SU-DHL-6 (cell line): Measurements from ENCODE around the gene EEF2.
"Not testable (repeated sequence)": the region's sequence is repeated elsewhere in the genome, so short reads cannot be mapped to it uniquely, and the experiment has no call there.

Experiments used
- H2AFZ ChIP-seq: fragments of 200-600 bp; sonication (generic); 2 replicates; pipeline ENCODE4 v1.6.1; 2014; ENCODE audit warnings: low read depth, mild to moderate bottlenecking, moderate library complexity, mixed read lengths, antibody characterized with exemption, low read length; ENCODE audit not compliant: severe bottlenecking
- H3F3A ChIP-seq: fragments of 200-600 bp; shearing (Covaris generic); 2 replicates; pipeline ENCODE4 v1.6.0; 2016; ENCODE audit warnings: antibody characterized with exemption, mild to moderate bottlenecking; ENCODE audit not compliant: insufficient read depth
- H3K27ac ChIP-seq: fragments of 200-600 bp; sonication (generic); 2 replicates; pipeline ENCODE4 v1.5.1; 2016; ENCODE audit warnings: low read depth, mild to moderate bottlenecking, low read length, moderate library complexity, mixed read lengths
- H3K27me3 ChIP-seq: fragments of 200-600 bp; sonication (generic), shearing (Covaris generic); 2 replicates; pipeline ENCODE4 v1.6.0; 2014; ENCODE audit warnings: mild to moderate bottlenecking, low read length
- H3K36me3 ChIP-seq: fragments of 200-600 bp; sonication (generic); 2 replicates; pipeline ENCODE4 v1.6.1; 2014; ENCODE audit warnings: mild to moderate bottlenecking, low read length, mixed read lengths
- H3K4me2 ChIP-seq: fragments of 300-600, 200-600 bp; shearing (Covaris generic), sonication (generic); 2 replicates; pipeline ENCODE4 v1.6.0; 2014; ENCODE audit warnings: low read length, low read depth, mild to moderate bottlenecking; ENCODE audit not compliant: poor library complexity, severe bottlenecking
- H3K4me3 ChIP-seq: fragments of 200-600 bp; sonication (generic); 2 replicates; pipeline ENCODE4 v1.5.1; 2014; ENCODE audit warnings: antibody characterized with exemption, low read length, mild to moderate bottlenecking, mixed read lengths; ENCODE audit not compliant: insufficient read depth, poor library complexity, severe bottlenecking
- H3K79me2 ChIP-seq: fragments of 200-600 bp; sonication (generic); 2 replicates; pipeline ENCODE4 v1.6.1; 2014; ENCODE audit warnings: mild to moderate bottlenecking, low read length, moderate library complexity; ENCODE audit not compliant: insufficient read depth
- H3K9ac ChIP-seq: fragments of 200-600 bp; sonication (generic); 2 replicates; pipeline ENCODE4 v1.7.0; 2014; ENCODE audit warnings: mild to moderate bottlenecking, low read length
- H3K9me2 ChIP-seq: fragments of 200-600 bp; sonication (generic); replicated peaks from 2 replicates; pipeline ENCODE4 v1.6.1; 2014; ENCODE audit warnings: low read length; ENCODE audit not compliant: insufficient read depth
- H3K9me3 ChIP-seq: fragments of 200-600 bp; sonication (generic); 2 replicates; pipeline ENCODE4 v1.6.1; 2014; ENCODE audit warnings: low read length, mixed read lengths; ENCODE audit not compliant: insufficient read depth
- H4K20me1 ChIP-seq: fragments of 200-600 bp; sonication (generic); 2 replicates; pipeline ENCODE4 v1.6.1; 2014; ENCODE audit warnings: low read depth, mild to moderate bottlenecking, antibody characterized with exemption, low read length, moderate library complexity, mixed read lengths
- EZH2phosphoT487 ChIP-seq: fragments of 200-600 bp; sonication (generic), shearing (Covaris generic); conservative IDR thresholded peaks from 2 replicates; pipeline ENCODE4 v1.6.1; 2018; ENCODE audit warnings: mild to moderate bottlenecking, antibody characterized with exemption, low read length, moderate library complexity, mixed read lengths
- TF ChIP-seq, protein P1 (sequence below): fragments of 200-600 bp; sonication (generic); IDR thresholded peaks from one replicate; pipeline ENCODE4 v1.5.1; 2017; ENCODE audit warnings: antibody characterized with exemption, mild to moderate bottlenecking, low read length, moderate library complexity; ENCODE audit not compliant: insufficient read depth, poor library complexity, severe bottlenecking

Gene EEF2

DNA sequence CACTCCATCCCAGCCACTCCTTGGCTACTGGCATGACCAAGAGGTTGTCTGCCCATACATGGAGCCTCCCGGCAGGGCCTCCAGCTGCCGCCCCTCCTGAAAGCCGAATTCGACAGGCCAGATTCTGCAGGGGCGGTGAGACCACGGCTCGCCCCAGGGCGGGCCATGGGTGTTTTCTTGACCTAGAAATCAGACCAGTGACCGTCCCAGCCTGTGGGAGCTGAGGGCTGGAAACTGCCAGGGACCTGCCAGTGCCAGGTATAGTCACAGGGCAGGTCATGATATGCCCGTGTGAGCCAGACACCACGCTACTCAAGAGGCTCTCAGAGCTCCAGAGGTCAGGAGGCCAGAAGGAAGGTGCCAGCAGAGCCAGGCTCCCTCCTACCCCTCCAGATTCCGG lies 31.2 kb downstream of the EEF2 start:
- no peak overlapping the region for H3K9ac ChIP-seq
- no peak overlapping the region for H2AFZ ChIP-seq
- H3K4me2 ChIP-seq = no peak overlapping the region
- no peaks in the 10 kb centered on the region for H3K27me3 ChIP-seq
- no peaks in the 10 kb centered on the region for H3K9me3 ChIP-seq
- H3K9me2 ChIP-seq = no peaks in the 10 kb centered on the region
- no peaks in the 10 kb centered on the region for H3F3A ChIP-seq
- TF ChIP-seq, protein P1, sequence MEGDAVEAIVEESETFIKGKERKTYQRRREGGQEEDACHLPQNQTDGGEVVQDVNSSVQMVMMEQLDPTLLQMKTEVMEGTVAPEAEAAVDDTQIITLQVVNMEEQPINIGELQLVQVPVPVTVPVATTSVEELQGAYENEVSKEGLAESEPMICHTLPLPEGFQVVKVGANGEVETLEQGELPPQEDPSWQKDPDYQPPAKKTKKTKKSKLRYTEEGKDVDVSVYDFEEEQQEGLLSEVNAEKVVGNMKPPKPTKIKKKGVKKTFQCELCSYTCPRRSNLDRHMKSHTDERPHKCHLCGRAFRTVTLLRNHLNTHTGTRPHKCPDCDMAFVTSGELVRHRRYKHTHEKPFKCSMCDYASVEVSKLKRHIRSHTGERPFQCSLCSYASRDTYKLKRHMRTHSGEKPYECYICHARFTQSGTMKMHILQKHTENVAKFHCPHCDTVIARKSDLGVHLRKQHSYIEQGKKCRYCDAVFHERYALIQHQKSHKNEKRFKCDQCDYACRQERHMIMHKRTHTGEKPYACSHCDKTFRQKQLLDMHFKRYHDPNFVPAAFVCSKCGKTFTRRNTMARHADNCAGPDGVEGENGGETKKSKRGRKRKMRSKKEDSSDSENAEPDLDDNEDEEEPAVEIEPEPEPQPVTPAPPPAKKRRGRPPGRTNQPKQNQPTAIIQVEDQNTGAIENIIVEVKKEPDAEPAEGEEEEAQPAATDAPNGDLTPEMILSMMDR = no peak
- TF ChIP-seq EZH2phosphoT487 = no peak
- H4K20me1 ChIP-seq = no peaks in the 10 kb centered on the region
- H3K4me3 ChIP-seq = no peak overlapping the region
- H3K36me3 ChIP-seq = no peaks in the 10 kb centered on the region
- H3K79me2 ChIP-seq = no peaks in the 10 kb centered on the region
- no peak overlapping the region for H3K27ac ChIP-seq

DNA sequence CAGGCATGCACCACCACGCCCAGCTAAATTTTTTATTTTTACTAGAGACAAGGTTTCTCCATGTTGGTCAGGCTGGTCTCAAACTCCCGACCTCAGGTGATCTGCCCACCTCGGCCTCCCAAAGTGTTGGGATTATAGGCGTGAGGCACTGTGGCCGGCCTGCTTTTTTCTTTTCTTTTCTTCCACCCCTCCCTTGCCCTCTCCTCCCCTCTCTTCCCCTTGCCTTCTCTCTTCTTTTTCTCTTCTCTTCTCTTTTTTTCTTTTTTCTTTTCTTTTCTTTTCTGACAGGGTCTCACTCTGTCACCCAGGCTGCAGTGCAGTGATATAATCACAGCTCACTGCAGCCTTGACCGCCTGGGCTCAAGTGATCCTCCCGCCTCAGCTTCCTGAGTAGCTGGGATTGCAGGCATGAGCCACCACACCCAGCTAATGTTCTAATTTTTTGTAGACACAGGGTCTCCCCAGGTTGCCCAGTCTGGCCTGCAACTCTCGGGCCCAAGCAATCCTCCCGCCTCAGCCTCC lies 32.4 kb downstream of the EEF2 start:
- H3K4me2 ChIP-seq = not testable (repeated sequence)

DNA sequence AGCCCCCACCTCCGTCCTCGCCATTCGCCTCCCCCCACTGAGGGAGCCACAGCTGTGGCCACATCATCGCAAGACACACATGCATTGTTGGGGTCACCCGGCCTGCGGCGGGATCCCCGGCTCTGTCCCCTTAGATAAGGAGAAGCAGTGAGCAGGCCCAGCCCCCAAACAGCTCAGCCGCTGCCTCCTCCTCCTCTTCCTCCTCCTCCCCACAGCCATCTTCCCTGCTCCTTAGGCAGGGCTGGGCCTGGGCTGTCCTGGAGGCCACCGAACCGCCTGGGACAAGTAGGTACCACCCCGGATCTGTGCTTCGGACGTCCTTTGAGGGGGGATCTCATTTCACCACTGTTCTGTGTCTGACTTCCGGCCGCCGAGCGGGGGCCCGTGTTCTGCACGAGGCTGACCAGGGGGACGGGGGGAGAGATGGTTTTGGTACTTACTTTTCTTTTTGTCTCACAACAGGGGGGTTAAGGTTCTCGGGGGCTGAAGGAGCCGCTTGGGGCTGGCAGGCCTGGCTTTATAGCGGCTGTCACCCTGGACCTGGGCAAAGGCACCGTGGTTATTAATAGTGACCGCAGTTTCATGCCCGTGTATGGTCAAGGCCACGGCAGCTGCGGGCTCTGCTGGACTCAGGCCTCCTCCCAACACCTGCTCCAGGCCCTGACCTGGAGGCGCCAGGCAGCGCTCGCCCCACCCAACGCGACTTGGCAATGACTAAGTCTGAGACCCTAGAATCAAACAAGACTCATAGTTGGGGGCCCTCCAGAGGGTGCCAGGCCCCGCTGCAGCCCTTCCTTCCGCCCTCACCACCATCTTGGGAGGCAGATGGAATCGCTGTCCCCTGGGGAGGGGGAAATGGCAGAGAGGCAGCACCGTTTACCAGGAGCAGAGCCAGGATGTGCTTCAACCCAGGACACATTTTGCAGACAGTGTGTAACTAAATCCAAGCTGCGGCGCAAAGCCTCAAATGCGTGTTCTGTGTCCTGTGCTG lies 34.1 kb downstream of the EEF2 start:
- H3F3A ChIP-seq = no peaks in the 10 kb centered on the region
- H3K4me2 ChIP-seq = no peak overlapping the region
- H3K9ac ChIP-seq = no peak overlapping the region
- H4K20me1 ChIP-seq = no peaks in the 10 kb centered on the region
- TF ChIP-seq, protein P1 = no peak
- no peak for TF ChIP-seq EZH2phosphoT487
- no peak overlapping the region for H2AFZ ChIP-seq
- no peaks in the 10 kb centered on the region for H3K9me2 ChIP-seq
- no peak overlapping the region for H3K4me3 ChIP-seq
- H3K27ac ChIP-seq = no peak overlapping the region
- no peaks in the 10 kb centered on the region for H3K9me3 ChIP-seq
- no peaks in the 10 kb centered on the region for H3K79me2 ChIP-seq
- H3K36me3 ChIP-seq = no peaks in the 10 kb centered on the region
- no peaks in the 10 kb centered on the region for H3K27me3 ChIP-seq

More for the DNA sequence above, 32.4 kb downstream of the EEF2 start:
- not testable (repeated sequence) for H3K36me3 ChIP-seq, H2AFZ ChIP-seq, H3K9me2 ChIP-seq, H3K4me3 ChIP-seq, H4K20me1 ChIP-seq, H3K27me3 ChIP-seq, H3K9ac ChIP-seq, H3K9me3 ChIP-seq, H3K27ac ChIP-seq, H3F3A ChIP-seq, H3K79me2 ChIP-seq
